HPDE6-E6E7 (cell line): ENCODE measurements around the gene PRKD3.

ENCODE experiments used
- DNase-seq: peaks from one replicate; pipeline ENCODE4 v3.0.0; 2011; ENCODE audit warnings: missing footprints; ENCODE audit errors: extremely low spot score

The PRKD3 gene

DNA sequence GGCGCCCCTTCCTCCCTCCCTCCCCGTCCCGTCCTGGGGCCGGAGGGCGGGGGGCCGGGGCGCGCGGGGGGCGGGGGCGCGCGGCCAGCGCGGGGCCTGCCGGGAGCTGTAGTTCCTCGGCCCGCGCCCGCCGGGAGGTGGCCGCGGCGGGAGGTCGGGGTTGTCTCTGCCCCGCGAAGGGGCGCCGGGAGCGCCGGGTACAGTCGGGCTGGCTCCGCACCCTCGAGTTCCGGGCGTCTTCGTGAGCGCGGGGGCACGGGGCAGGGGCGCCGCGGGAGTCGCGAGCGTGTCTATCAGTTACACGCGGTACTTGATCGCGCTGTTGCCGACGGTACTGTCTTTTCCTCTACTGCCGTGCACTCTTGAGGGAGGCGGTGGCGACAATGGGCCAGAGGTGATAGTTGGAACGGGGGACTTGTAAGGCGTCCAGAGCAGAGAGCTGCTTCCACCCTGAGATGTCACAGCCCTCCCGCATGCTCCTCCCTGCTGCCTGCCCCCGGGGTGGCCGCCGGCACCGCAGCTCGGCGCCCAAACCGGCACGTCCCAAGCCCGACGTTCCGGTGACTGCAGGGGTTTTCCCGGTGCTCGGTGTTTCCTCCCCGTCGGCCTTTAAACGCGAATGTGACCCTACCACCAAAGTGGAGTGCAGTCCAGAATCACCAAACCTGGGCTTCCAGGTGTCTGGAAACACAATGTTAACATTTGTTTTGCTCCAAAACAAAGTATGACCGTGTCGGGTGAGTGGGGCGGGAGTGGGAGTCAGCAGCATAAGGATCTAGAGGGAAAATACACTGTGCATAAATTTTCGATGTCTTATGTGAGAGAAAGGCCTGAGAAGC lies at the start of gene PRKD3:
PRKD3 (minus strand) TSS at position 48 of the 839 bp plus-strand sequence. CDS start 8,309 bp downstream, outside the sequence.
- peak; percentile 29 for DNase-seq

DNA sequence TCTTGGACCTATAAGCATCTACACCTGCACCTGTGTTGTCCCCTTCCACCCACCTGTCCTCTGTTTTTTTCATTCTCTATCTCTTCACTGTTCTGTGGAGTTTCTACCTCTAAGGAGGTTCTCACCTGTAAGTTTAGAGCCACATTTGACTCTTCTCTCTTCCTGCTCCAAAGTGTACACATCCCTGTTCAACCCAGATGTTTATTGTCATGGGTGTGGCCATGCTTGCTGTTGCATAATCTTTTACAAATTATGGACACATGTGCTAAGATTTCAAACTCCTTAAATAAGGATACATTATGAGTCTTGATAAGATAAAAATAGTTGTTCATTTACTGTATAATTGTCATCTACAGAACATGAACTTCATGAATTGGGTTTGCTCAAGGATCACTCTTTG lies 47.4 kb upstream of the PRKD3 start:
- DNase-seq, result no peak

DNA sequence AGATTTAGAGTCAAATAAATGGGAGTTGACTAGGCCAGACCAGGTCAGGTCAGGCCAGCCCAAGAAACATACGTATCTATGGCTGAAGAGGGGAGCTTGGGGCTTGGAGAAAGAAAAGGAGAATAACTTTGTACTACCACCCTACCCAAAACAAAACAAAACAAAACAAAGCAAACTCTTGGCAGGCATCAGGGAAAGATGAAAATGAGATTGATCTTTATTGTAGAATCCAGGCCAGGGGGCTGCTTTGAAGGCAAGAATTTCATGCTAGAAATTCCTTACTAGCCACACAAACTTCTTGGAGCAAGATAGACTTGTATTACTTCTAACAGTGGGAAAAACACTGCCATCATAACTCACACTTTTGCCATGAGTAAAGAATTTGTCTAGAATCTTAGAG lies 46.0 kb upstream of the PRKD3 start:
- DNase-seq, result no peak

DNA sequence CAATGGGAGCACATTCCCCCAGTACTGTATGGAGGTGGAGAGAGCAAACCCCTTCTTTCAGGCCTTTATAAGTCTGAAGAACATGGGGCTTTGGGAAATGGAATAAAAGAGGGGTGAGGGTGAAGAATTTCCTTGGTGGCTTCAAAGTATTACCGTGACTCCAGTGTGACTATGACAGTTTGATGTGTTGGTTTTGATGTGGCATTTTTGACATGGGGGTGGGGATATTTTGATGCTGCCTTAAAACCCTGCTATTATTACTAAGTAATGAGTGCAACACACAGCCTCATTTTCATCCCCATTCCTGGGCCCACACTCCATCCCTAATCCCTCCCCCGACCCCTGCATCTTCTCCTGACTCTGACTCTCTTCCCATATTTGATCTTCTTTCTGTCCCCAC lies 43.4 kb upstream of the PRKD3 start:
- no peak for DNase-seq

DNA sequence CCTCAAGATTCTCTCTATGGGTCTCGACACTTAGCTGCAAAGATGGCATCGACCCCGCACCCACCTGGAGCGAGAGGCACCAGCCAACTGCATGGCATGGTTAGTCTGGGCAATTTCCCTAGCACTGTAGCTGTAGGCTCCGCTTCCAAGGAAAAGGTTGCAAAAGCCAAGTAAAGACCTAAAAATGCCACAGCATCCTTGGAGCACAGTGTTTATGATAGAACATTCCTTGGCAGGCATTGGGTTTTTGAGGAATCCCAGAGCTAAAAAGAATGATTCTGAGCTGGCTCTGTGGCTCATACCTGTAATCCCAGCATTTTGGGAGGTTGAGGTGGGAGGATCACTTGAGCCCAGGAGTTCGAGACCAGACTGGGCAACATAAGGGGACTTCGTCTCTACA lies 42.7 kb upstream of the PRKD3 start:
- DNase-seq, result no peak

DNA sequence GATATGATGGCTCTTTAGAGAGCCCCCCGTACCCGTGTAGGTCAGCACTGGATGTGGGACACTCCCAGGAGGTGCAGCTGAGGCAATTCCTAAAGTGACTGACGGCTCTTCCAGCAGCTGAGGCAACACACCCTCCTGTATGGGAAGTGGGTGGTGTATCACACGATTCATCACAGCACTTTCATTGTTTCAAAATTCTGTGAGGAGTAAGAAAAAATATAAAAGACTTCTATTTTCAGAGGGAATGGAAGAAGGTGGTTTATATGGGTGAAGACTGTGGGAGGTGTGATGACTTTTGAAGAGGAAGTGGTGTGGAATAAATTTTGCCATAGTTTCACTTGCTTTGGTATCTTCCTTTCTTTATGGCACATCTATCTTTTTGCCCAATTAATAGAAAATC lies 42.1 kb upstream of the PRKD3 start:
- DNase-seq, result no peak

DNA sequence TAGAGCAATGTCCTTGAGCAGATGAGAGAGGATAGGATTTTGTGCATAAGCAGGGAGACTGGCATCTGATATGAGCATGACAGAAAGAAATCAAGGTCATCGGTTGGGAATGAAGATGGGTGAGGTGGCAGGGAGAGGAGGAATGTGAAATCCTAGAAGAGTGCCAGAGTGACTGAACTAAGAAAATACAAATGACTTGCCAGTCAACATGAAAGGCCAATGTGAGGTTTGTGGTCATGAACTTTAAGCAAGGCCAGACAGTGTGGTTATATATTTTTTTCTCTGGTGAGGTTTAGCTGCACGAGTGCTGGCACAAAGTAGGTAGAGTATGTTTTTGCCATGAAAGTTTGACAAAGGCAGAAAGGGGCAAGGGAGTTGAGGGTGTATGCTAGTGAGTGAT lies 41.0 kb upstream of the PRKD3 start:
- no peak for DNase-seq

DNA sequence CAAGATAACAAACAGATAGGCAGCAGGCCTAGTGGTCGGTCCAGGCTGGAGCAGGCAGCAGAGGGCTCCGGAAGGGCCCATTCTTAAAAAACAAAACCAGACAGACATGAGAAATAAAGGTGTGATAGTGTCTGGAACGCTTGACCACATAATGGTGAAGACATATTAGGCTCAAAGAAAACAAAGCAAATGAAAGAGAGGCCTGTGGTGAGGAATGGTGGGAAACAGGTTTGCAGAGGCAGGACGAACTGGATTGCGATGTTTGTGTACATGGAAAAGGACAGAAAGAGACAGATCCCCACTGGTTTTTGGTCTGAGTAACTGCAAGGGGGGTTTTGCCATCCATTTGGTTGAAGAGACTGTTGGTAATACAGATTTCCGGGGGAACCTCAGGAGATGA lies 39.7 kb upstream of the PRKD3 start:
- no peak for DNase-seq

DNA sequence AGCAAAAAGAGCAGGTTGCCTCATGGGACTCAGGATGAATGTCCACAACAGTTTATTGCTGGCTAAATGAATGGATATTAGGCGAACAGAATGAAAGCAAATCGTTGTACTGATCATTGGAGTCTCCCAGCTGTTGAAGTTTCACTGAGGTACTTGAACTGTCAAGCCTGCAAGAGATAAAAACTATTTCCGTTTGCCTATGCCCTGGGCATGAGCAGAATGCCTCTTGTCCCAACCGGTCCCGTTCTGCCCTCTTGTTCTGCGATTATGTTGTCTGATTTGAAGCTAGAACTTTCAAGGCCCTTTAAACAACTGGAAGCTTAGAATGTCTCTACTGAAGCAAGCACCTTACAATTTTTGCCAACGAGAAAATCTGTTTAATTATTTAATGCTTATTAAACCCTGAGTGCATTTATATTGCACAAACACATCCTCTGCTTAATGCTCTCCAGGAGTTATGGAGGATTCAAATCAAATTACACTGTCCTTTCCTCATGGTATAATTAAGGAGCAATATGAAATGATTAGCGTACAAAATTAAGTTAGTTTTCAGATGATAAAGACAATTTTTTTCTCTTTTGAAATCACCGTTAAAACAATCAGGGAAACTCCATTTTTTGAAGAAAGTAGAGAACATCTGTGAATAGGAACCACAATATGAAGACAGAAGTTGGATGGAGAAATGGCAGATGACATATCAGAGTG lies 37.5 kb upstream of the PRKD3 start:
- no peak for DNase-seq

DNA sequence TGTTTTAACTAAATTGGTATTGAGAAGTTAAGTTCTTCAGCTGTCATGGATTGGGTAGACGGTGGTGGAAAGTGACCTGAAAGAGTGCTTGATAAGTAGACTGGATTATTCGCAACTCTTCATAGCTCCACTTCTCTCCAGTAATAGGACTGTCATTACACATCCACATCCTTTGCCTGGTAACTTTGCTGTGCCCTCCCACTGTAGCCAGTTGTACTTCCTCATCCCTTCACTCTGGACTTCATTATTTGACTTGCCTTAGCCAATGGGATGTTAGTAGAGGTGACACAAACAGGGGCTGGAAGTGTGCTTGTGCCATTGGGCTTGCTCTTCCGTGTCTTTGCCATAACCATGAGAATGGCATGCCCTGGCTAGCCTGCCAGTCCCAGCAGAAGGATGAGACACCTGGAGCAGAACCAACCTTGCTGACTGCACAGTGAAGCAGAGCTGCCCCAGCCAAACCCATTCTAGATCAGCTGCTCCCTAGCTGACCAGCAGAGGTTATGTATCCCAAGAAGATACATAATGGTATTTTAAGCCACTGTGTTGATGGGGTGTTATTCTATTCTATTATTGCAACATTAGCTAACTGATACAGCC lies 36.7 kb upstream of the PRKD3 start:
- peak; percentile 38 for DNase-seq

DNA sequence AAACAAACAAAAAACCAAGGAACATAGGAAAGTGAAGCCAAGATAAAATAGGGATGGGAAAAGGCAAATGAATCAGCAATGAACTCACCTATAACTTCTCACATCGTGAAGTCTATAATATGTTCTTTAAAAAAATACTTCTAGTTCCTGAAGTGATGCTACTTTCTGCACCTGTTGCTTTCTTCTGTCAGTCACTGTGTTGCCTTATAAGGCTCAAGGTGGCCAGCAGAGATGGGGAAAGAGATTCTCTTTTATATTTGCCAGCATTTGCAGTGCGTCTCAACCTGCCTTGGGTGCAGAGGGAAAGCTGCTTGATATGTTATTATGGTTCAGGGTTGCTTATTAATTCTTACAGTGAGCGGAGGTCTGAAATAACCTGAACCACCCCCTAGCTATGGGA lies 33.8 kb upstream of the PRKD3 start:
- DNase-seq, result no peak

DNA sequence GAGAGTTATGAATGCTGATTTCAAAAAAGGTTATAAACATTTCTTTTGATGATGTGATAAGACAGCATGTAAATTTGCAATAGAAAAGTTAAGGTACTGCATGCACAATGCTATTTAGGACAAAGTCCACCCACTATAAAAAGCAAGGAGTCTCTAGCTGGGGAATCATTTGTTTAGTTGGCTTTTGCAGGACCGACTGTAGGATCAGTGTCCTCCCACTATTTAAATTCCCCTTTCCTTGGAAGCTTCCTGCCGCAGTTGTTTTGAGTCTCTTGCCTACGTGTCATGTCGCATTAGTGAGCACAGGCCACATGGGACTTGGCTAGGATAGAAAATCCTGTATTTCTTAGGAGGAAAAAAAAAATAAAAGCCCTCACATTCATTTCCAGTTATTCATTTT lies 32.9 kb upstream of the PRKD3 start:
- no peak for DNase-seq

DNA sequence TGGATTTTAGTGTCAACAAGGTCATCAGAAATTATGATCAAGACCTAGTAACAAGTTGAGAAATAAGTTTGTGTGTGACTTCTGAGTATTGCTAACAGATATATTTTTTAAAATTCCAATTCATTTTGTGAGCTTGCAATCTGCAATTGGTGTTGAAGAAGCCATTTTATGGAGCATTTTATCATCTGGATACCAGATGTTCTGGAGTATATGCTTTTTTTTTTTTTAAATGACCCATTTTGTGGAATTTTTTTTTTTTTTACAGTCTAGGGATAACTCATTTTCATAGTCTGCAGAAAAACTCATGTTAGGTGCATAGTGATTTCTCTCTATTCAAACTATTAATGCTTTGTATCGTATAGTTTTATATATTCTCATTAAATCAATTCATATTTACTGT lies 32.4 kb upstream of the PRKD3 start:
- DNase-seq, result no peak

DNA sequence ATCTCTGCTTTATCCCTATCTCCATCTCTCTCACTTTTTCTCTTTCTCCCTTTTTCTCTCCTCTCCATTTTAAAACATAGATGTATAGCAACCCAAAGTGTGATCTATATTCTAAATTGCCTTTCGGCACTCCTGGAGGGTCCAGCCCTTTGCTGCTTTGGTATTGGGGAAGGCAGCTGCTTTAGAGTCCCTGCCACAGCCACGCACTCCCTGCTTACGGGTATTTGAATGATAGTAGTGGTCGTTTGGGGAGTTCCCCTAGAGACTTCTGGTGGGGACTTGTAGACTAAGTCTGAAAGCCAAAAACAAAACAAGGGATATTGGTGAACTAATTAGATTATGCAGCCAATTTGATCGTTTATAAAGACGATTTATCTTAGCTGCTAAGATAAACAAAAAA lies 31.7 kb upstream of the PRKD3 start:
- DNase-seq, result no peak

DNA sequence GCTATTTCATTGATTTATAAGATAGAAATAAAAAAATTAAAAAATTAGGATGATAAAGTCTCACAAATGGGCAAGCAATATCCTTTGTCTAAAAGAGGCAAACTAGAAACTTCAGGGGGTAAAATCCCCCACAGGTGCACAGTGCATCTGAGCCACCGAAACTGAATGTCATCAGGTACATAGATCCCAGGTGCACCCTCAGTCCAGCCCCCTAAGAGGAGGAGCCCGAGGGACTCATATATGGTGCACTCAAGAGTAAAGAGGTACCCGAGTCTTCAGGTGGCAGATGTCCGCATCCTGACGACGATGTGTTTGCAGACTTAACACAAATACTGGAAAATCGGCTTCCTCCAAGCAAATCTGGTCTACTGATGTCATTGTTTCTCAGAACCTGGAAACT lies 31.1 kb upstream of the PRKD3 start:
- no peak for DNase-seq

DNA sequence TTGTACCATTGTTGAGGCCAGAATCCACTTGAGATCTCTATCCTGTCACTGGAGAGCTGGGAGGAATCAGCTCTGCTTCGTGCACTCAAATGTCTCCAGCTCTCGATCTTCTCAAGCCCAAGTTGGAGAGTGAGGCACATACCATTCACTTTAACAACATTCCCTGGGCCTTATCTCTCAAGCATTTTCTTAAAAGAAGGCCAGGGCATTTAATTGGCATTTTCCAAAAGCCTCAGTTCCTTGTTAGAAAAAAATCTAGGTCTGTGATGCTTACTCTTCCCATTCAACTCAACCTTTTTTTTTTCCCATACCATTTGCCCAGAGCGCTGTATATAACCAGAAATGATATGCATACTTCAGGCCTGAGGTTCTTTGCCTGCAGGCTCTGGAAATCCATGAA lies 29.9 kb upstream of the PRKD3 start:
- DNase-seq, result no peak

DNA sequence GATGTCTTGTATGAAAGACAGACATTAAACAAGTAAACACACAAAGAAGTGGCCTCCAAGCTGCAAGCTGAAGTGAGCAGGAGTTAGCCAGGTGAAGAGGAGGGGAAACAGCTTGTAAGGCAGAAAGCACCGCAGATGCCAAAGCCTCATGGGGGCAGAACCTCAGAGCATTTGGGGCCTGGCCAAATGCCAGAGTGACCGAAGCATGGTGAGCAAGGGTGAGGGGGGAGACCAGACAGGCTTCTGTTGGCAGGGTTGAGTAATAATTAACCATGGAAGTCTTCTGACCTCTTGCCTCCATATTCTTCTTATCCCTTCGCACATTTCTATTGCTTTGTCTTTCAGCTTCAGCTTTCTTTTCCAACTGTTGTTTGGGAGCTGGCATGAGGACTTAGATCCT lies 25.4 kb upstream of the PRKD3 start:
- DNase-seq, result no peak

DNA sequence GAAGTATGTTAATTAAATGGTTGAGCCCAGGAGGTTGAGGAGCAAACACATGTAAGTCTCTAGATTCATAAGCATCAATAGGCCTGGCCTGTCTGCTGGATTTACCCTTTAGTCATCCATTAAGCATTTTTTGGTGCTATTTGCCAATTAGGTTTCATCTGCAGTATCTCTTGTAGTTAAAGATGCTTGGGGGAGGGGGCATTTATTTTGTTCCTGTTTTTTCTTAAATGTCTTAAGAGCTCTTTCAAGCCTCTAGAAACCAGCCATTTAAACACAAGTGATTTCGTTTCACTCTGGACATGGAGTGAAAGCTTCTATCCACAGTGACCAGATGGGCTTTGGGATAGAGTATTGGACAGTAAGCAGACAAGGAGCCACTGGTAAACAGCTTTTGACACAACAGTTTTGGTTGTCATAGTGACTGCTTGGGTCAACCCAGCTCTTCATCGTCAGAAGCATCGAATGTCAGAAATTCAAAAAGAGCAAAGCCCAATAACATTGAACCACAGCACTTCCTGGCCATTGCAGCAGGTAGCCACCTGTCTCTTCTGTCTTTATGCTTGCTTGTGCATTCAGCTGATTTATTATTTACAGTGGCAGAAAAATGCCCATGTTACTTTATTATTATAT lies 24.7 kb upstream of the PRKD3 start:
- DNase-seq, result no peak

DNA sequence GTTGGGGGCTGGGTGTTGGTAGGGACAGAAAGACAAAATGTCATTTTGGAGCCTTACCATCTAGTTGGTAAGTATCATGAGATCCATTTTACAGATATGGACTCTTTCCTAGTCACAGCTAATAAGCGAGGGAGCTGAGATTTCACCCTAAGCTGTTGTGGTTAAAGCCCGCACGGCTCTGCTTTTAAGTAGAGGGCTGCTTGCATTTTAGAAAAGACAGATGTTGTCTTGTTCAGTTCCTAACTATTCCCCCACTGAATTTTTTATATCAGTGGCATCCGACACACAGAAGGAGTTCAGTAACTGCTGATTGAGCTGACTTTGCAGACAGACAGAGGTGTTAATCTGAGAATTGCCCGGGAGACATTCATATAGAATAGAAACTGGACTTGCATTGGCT lies 23.5 kb upstream of the PRKD3 start:
- DNase-seq, result no peak

DNA sequence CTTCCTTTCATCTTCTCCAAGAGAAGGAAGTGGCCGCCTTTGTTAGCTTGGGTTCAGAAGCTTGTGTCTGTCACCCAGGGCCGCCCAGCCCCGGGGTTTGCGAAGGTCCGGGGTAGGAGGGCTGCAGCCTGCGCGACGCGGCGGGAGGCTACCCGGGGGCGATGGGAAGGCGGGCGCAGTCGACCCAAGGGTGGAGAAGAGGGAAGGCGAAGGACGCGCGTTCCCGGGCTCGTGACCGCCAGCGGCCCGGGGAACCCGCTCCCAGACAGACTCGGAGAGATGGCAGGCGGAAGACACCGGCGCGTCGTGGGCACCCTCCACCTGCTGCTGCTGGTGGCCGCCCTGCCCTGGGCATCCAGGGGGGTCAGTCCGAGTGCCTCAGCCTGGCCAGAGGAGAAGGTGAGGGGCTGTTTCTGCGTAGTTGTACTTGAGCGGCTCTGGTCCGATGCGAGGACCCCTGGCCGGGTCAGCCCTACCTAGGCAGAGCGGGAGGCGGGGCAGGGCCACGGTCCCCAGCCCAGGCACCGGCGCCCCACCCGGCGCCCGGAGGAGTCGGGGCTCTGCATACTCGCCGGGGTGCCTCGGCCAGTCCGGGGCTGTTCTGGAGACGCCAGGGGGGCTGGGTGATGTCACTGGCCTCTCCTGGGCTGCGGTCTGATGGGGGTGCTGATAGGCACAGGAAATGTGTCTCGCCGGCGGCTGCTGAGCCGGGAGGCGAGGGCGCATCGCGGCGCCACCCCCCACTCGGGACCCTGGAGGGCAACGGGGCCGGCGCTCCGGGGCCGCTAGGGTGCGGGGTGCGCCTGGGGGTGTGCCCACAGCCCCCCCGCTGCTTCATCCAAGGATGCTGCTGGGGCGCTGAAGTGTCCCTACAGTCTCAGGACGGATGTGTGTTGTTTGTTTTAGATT lies 20.1 kb upstream of the PRKD3 start, which contains the start of gene QPCT:
QPCT (plus strand) TSS at position 178 of the 909 bp plus-strand sequence; CDS start at position 280, 102 bp downstream.
- DNase-seq, result no peak
